DOHH2 (cell line): Measurements from ENCODE around the gene PKN3.

ENCODE experiments used
- H3F3A ChIP-seq: fragments of 200-600 bp; sonication (generic), shearing (Covaris generic); 2 replicates; pipeline ENCODE4 v1.6.0; 2016; ENCODE audit warnings: antibody characterized with exemption, mild to moderate bottlenecking; ENCODE audit not compliant: control insufficient read depth, insufficient read depth
- H3K27ac ChIP-seq: fragments of 200-600 bp; sonication (generic); 2 replicates; pipeline ENCODE4 v1.5.1; 2014; ENCODE audit warnings: low read depth, mild to moderate bottlenecking, low read length, moderate library complexity
- H3K27me3 ChIP-seq: fragments of 200-600 bp; sonication (generic); 2 replicates; pipeline ENCODE4 v1.6.1; 2014; ENCODE audit warnings: mild to moderate bottlenecking, low read length, mixed read lengths; ENCODE audit not compliant: control insufficient read depth
- H3K36me3 ChIP-seq: fragments of 200-600 bp; sonication (generic); 2 replicates; pipeline ENCODE4 v1.6.1; 2014; ENCODE audit warnings: mild to moderate bottlenecking, low read length, moderate library complexity, mixed read lengths; ENCODE audit not compliant: control insufficient read depth
- H3K4me1 ChIP-seq: fragments of 200-600 bp; sonication (generic); 2 replicates; pipeline ENCODE4 v1.6.1; 2014; ENCODE audit warnings: mild to moderate bottlenecking, low read length, mixed read lengths; ENCODE audit not compliant: control insufficient read depth
- H3K4me2 ChIP-seq: fragments of 200-600 bp; sonication (generic); 2 replicates; pipeline ENCODE4 v1.6.0; 2014; ENCODE audit warnings: mild to moderate bottlenecking, low read length, moderate library complexity
- H3K4me3 ChIP-seq: fragments of 200-600 bp; sonication (generic); 2 replicates; pipeline ENCODE4 v1.5.1; 2014; ENCODE audit warnings: mild to moderate bottlenecking, low read length, mixed read lengths
- H3K79me2 ChIP-seq: fragments of 200-600 bp; sonication (generic); 2 replicates; pipeline ENCODE4 v1.6.1; 2014; ENCODE audit warnings: mild to moderate bottlenecking, low read length, mixed read lengths; ENCODE audit not compliant: control insufficient read depth
- H3K9me2 ChIP-seq: fragments of 200-600 bp; sonication (generic); replicated peaks from 2 replicates; pipeline ENCODE4 v1.6.1; 2014; ENCODE audit warnings: mild to moderate bottlenecking, low read length, mixed read lengths; ENCODE audit not compliant: control insufficient read depth
- H3K9me3 ChIP-seq: fragments of 200-600 bp; sonication (generic); 2 replicates; pipeline ENCODE4 v1.6.1; 2014; ENCODE audit warnings: antibody characterized with exemption, low read length, mixed read lengths; ENCODE audit not compliant: control insufficient read depth, insufficient read depth
- H4K20me1 ChIP-seq: fragments of 200-600 bp; sonication (generic); 2 replicates; pipeline ENCODE4 v1.6.0; 2014; ENCODE audit warnings: low read depth, mild to moderate bottlenecking, antibody characterized with exemption, low read length, moderate library complexity; ENCODE audit not compliant: control insufficient read depth, insufficient read depth
- CTCF ChIP-seq: fragments of 200-600 bp; sonication (generic); IDR thresholded peaks from one replicate; pipeline ENCODE4 v1.5.1; 2014; ENCODE audit warnings: antibody characterized with exemption, mild to moderate bottlenecking, low read depth, low read length; ENCODE audit not compliant: poor library complexity, severe bottlenecking
- EZH2phosphoT487 ChIP-seq: fragments of 200-600 bp; sonication (generic); IDR thresholded peaks from 2 replicates; pipeline ENCODE4 v1.6.1; 2017; ENCODE audit warnings: borderline replicate concordance, mild to moderate bottlenecking, antibody characterized with exemption, low read length, moderate library complexity, mixed read lengths

PKN3 gene

DNA sequence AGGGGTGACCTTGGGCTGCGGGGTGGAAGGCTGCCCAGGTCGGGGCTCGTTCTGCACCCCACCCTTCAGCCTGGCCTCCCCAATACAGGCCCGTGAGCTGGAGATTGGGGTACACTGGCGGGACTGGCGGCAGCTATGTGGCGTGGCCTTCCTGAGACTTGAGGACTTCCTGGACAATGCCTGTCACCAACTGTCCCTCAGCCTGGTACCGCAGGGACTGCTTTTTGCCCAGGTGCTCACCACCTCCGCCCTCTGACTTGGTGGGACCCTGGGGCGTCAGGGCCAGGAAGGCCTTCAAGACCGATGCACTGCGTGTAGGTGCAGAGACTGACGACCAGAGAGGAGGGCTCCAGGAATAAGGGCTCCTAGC, 11.1 kb downstream of the PKN3 start:
- no peaks in the 10 kb centered on the region for H3K27me3 ChIP-seq
- H3K9me3 ChIP-seq = no peaks in the 10 kb centered on the region
- H3K36me3 ChIP-seq = no peaks in the 10 kb centered on the region
- no peak overlapping the region for H3K27ac ChIP-seq
- no peaks in the 10 kb centered on the region for H3K9me2 ChIP-seq
- H4K20me1 ChIP-seq = no peaks in the 10 kb centered on the region
- no peak overlapping the region for H3K4me3 ChIP-seq
- no peaks in the 10 kb centered on the region for H3K79me2 ChIP-seq
- H3K4me1 ChIP-seq = no peaks in the 10 kb centered on the region
- H3K4me2 ChIP-seq = no peak overlapping the region
- TF ChIP-seq CTCF = no peak
- no peak for TF ChIP-seq EZH2phosphoT487
- no peaks in the 10 kb centered on the region for H3F3A ChIP-seq

DNA sequence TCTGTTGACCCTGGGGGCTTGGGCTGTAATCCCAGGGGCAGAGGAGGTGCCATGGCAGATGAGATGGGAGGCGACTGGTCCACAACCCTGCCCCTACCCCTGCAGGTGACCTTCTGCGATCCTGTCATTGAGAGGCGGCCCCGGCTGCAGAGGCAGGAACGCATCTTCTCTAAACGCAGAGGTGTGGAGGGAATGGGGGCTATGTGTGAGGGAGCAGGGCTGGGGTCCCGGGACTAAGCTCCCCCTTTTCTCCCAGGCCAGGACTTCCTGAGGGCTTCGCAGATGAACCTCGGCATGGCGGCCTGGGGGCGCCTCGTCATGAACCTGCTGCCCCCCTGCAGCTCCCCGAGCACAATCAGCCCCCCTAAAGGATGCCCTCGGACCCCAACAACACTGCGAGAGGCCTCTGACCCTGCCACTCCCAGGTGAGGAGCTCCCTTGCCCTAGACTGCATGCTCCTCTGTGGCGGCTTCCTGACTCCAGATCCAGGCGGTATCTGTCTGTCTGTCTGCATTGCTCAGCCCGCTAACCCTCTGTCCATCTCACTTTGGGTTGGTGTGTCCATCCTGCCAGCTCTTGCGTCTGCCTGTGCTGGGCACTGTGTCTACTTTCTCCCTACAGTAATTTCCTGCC, 11.8 kb downstream of the PKN3 start:
- TF ChIP-seq EZH2phosphoT487 = no peak
- no peak for TF ChIP-seq CTCF
- no peaks in the 10 kb centered on the region for H3K9me2 ChIP-seq
- H3K4me2 ChIP-seq = no peak overlapping the region
- no peak overlapping the region for H3K4me3 ChIP-seq
- H3K9me3 ChIP-seq = no peaks in the 10 kb centered on the region
- H3K36me3 ChIP-seq = no peaks in the 10 kb centered on the region
- no peaks in the 10 kb centered on the region for H3K27me3 ChIP-seq
- no peaks in the 10 kb centered on the region for H3F3A ChIP-seq
- H3K4me1 ChIP-seq = no peaks in the 10 kb centered on the region
- no peaks in the 10 kb centered on the region for H4K20me1 ChIP-seq
- H3K27ac ChIP-seq = no peak overlapping the region
- no peaks in the 10 kb centered on the region for H3K79me2 ChIP-seq

GRCh38 chr9:128714586-128715435, 12.5 kb downstream of the PKN3 start:
- Histone ChIP-seq H3K4me1 (no peaks in the 10 kb centered on the region), H3K9me3 (no peaks in the 10 kb centered on the region), H3K36me3 (no peaks in the 10 kb centered on the region), H3K9me2 (no peaks in the 10 kb centered on the region), H3F3A (no peaks in the 10 kb centered on the region), H3K4me3 (no peak overlapping the region), H3K27ac (no peak overlapping the region), H3K79me2 (no peaks in the 10 kb centered on the region), H4K20me1 (no peaks in the 10 kb centered on the region), H3K4me2 (no peak overlapping the region), H3K27me3 (no peaks in the 10 kb centered on the region)
- TF ChIP-seq CTCF = no peak
- TF ChIP-seq EZH2phosphoT487 = no peak
